NOMO-1 treated with DMSO at 0.1 percent for 48 hours (cell line): ENCODE data around the gene CSNK1D.
A peak's percentile ranks its signal among the peaks of the same experiment; 100 is the strongest.

ENCODE experiments used
- DNase-seq: peaks from one replicate; lab custom pipeline; 2025; ENCODE audit not compliant: unreplicated experiment; lab: John Stamatoyannopoulos, UW

Gene CSNK1D

GRCh38 chr17:82273327-82274133 lies at the start of gene CSNK1D:
Gene CSNK1D, minus strand, starts transcription at chr17:82273700. Its CDS starts 319 bp downstream, at chr17:82273381.
- DNase-seq = peak; percentile 79

- DNase-seq = no peak
Measured at GRCh38 chr17:82322526-82323453, 49.3 kb upstream of the CSNK1D start.

GRCh38 chr17:82321947-82322466 lies 48.5 kb upstream of the CSNK1D start:
- no peak for DNase-seq

GRCh38 chr17:82320956-82321927 lies 47.7 kb upstream of the CSNK1D start:
- DNase-seq = no peak

- DNase-seq = no peak
Measured at GRCh38 chr17:82320140-82320840, 46.8 kb upstream of the CSNK1D start.

GRCh38 chr17:82319619-82320062 lies 46.1 kb upstream of the CSNK1D start:
- DNase-seq = no peak

GRCh38 chr17:82318772-82319606 lies 45.5 kb upstream of the CSNK1D start:
- DNase-seq = no peak

GRCh38 chr17:82318169-82318498 lies 44.6 kb upstream of the CSNK1D start:
- DNase-seq = no peak

- DNase-seq = no peak
Measured at GRCh38 chr17:82317394-82318168, 44.1 kb upstream of the CSNK1D start, which contains the start of gene CD7. Gene CD7, minus strand, starts transcription at chr17:82317608. Its CDS starts 113 bp downstream, at chr17:82317495.

GRCh38 chr17:82316651-82317393 lies 43.3 kb upstream of the CSNK1D start:
- DNase-seq = no peak

- DNase-seq = no peak
Measured at GRCh38 chr17:82315703-82316358, 42.3 kb upstream of the CSNK1D start.

GRCh38 chr17:82314727-82315605 lies 41.5 kb upstream of the CSNK1D start:
- peak; percentile 44 for DNase-seq

- no peak for DNase-seq
Measured at GRCh38 chr17:82314012-82314726, 40.7 kb upstream of the CSNK1D start.

GRCh38 chr17:82313195-82314011 lies 39.9 kb upstream of the CSNK1D start:
- DNase-seq = no peak
